ENCODE data around the gene AQP1. TPM values are rescaled to one million over a fixed set of nuclear protein-coding genes. Genes with fewer than 3 reads are reported as not detected.

Gene AQP1
- total RNA-seq, 1 donor from 2014 or later, result 2.1 TPM

GRCh38 chr7:30974605-30975255 lies 63.1 kb downstream of the AQP1 start:
- no peak overlapping the region for H3K4me3 ChIP-seq (ENCODE audit: low read depth, low read length)
- TF ChIP-seq CTCF (conservative IDR thresholded peaks at IDR 0.05; ENCODE audit: low read depth, low read length), result peak; percentile 96
- DNase-seq (ENCODE audit: low read depth), result peak; percentile 49

Other genes with a start within 250 kb of the AQP1 start
- gene CRHR2, start 229.4 kb upstream of the AQP1 start, total RNA-seq, result not detected in 2 replicates
- gene INMT, start 159.7 kb upstream of the AQP1 start, total RNA-seq, result 0.81 TPM in 1 of 2 replicates, not detected in the other
- gene MINDY4, start 140.4 kb upstream of the AQP1 start, total RNA-seq, result 3.8 and 5.2 TPM in 2 replicates
- not detected in 2 replicates for gene GHRHR, start 52.1 kb downstream of the AQP1 start, total RNA-seq
- gene ADCYAP1R1, start 140.5 kb downstream of the AQP1 start, total RNA-seq, result not detected in 2 replicates

All from epithelial cell of proximal tubule (primary cell).